ENCODE measurements around the gene PIF1.

GRCh38 chr15:64806509-64806908 is 18.9 kb downstream of the PIF1 start:
- TF ChIP-seq CTCF (IDR thresholded peaks at IDR 0.05), result no peak
- TF ChIP-seq POLR2AphosphoS5 (IDR thresholded peaks at IDR 0.05; ENCODE audit: insufficient read depth in 1 of 2, low read depth in 1 of 2), result no peak

Measured in vagina (tissue), 2 donors.